ENCODE measurements around the gene FILIP1. TPM values are rescaled to one million over a fixed set of nuclear protein-coding genes. Genes with fewer than 3 reads are reported as not detected.

The FILIP1 gene
- total RNA-seq, 2 experiments from 2014 or later = not detected

- ChIA-PET POLR2A (no interaction called here), CTCF (ENCODE audit: unreplicated experiment) (no interaction called here)
- no TSS peak for BruUV-seq (replicated peaks)
- no peaks in the 10 kb centered on the region for H4K20me1 ChIP-seq (ENCODE audit: insufficient read depth, low read length)
- no peak overlapping the region for H3K4me3 ChIP-seq (ENCODE audit: low read depth, low read length, poor library complexity, severe bottlenecking)
- H3K79me2 ChIP-seq (ENCODE audit: insufficient read depth, low read depth, low read length) = no peaks in the 10 kb centered on the region
- intact Hi-C loops (cut with micrococcal nuclease; ENCODE audit: unreplicated experiment) = no loop called here
- H3K4me2 ChIP-seq (ENCODE audit: low read length) = no peak overlapping the region
- no peak overlapping the region for H3K27ac ChIP-seq (ENCODE audit: low read depth, low read length, poor library complexity, severe bottlenecking)
- H3K9me2 ChIP-seq (ENCODE audit: insufficient read depth, low read length) = no peaks in the 10 kb centered on the region
- no peak for DNase-seq (ENCODE audit: low spot score)
- TF ChIP-seq EZH2phosphoT487 (IDR thresholded peaks at IDR 0.05; ENCODE audit: borderline replicate concordance, low read depth, low read length) = no peak
- no peak for TF ChIP-seq CTCF (conservative IDR thresholded peaks at IDR 0.05; ENCODE audit: low read length)
- no peaks in the 10 kb centered on the region for H3K36me3 ChIP-seq (ENCODE audit: insufficient read depth, low read length)
- no peaks in the 10 kb centered on the region for H3K4me1 ChIP-seq (ENCODE audit: insufficient read depth, low read length, poor library complexity, severe bottlenecking)
- H2AFZ ChIP-seq (ENCODE audit: low read length) = no peak overlapping the region
- no peaks in the 10 kb centered on the region for H3K9me3 ChIP-seq (ENCODE audit: low read length)
Observed at GRCh38 chr6:75422024-75422639, 71.5 kb downstream of the FILIP1 start.

GRCh38 chr6:75421316-75422023 is 72.1 kb downstream of the FILIP1 start:
- Histone ChIP-seq H3K4me2 (ENCODE audit: low read length) (no peak overlapping the region), H3K27ac (ENCODE audit: low read depth, low read length, poor library complexity, severe bottlenecking) (no peak overlapping the region), H3K4me3 (ENCODE audit: low read depth, low read length, poor library complexity, severe bottlenecking) (no peak overlapping the region), H3K9me3 (ENCODE audit: low read length) (no peaks in the 10 kb centered on the region), H3K36me3 (ENCODE audit: insufficient read depth, low read length) (no peaks in the 10 kb centered on the region), H3K79me2 (ENCODE audit: insufficient read depth, low read depth, low read length) (no peaks in the 10 kb centered on the region), H3K9me2 (ENCODE audit: insufficient read depth, low read length) (no peaks in the 10 kb centered on the region), H4K20me1 (ENCODE audit: insufficient read depth, low read length) (no peaks in the 10 kb centered on the region), H3K4me1 (ENCODE audit: insufficient read depth, low read length, poor library complexity, severe bottlenecking) (no peaks in the 10 kb centered on the region), H2AFZ (ENCODE audit: low read length) (no peak overlapping the region)
- ChIA-PET POLR2A (no interaction called here), CTCF (ENCODE audit: unreplicated experiment) (no interaction called here)
- DNase-seq (ENCODE audit: low spot score) = no peak
- BruUV-seq (replicated peaks) = no TSS peak
- TF ChIP-seq EZH2phosphoT487 (IDR thresholded peaks at IDR 0.05; ENCODE audit: borderline replicate concordance, low read depth, low read length) (no peak), CTCF (conservative IDR thresholded peaks at IDR 0.05; ENCODE audit: low read length) (no peak)
- intact Hi-C loops (cut with micrococcal nuclease; ENCODE audit: unreplicated experiment) = no loop called here

- Histone ChIP-seq H3K4me3 (ENCODE audit: low read depth, low read length, poor library complexity, severe bottlenecking) (no peak overlapping the region), H3K79me2 (ENCODE audit: insufficient read depth, low read depth, low read length) (no peaks in the 10 kb centered on the region), H3K27ac (ENCODE audit: low read depth, low read length, poor library complexity, severe bottlenecking) (no peak overlapping the region), H3K4me2 (ENCODE audit: low read length) (no peak overlapping the region), H3K9me2 (ENCODE audit: insufficient read depth, low read length) (no peaks in the 10 kb centered on the region), H4K20me1 (ENCODE audit: insufficient read depth, low read length) (no peaks in the 10 kb centered on the region), H3K9me3 (ENCODE audit: low read length) (no peaks in the 10 kb centered on the region), H2AFZ (ENCODE audit: low read length) (no peak overlapping the region), H3K4me1 (ENCODE audit: insufficient read depth, low read length, poor library complexity, severe bottlenecking) (no peaks in the 10 kb centered on the region), H3K36me3 (ENCODE audit: insufficient read depth, low read length) (no peaks in the 10 kb centered on the region)
- BruUV-seq (replicated peaks) = no TSS peak
- DNase-seq (ENCODE audit: low spot score) = no peak
- POLR2A ChIA-PET = interaction anchor here (0.6 kb wide), 1 partner anchor 313 kb away, joined by 3 read pairs; no protein-coding TSS in a partner anchor
- no peak for TF ChIP-seq EZH2phosphoT487 (IDR thresholded peaks at IDR 0.05; ENCODE audit: borderline replicate concordance, low read depth, low read length)
- TF ChIP-seq CTCF (conservative IDR thresholded peaks at IDR 0.05; ENCODE audit: low read length) = no peak
- CTCF ChIA-PET (ENCODE audit: unreplicated experiment) = no interaction called here
- intact Hi-C loops (cut with micrococcal nuclease; ENCODE audit: unreplicated experiment) = no loop called here
Observed at GRCh38 chr6:75419980-75420379, 73.6 kb downstream of the FILIP1 start.

All from OCI-LY7 (cell line).